GM04503 (cell line): ENCODE results near the gene NAGS.
"Not testable (repeated sequence)": the region's sequence is repeated elsewhere in the genome, so short reads cannot be mapped to it uniquely, and the experiment has no call there.

Experiments used
- DNase-seq: peaks from one replicate; pipeline ENCODE4 v3.0.0-alpha.2; 2012; ENCODE audit warnings: low read depth

Gene NAGS

DNA sequence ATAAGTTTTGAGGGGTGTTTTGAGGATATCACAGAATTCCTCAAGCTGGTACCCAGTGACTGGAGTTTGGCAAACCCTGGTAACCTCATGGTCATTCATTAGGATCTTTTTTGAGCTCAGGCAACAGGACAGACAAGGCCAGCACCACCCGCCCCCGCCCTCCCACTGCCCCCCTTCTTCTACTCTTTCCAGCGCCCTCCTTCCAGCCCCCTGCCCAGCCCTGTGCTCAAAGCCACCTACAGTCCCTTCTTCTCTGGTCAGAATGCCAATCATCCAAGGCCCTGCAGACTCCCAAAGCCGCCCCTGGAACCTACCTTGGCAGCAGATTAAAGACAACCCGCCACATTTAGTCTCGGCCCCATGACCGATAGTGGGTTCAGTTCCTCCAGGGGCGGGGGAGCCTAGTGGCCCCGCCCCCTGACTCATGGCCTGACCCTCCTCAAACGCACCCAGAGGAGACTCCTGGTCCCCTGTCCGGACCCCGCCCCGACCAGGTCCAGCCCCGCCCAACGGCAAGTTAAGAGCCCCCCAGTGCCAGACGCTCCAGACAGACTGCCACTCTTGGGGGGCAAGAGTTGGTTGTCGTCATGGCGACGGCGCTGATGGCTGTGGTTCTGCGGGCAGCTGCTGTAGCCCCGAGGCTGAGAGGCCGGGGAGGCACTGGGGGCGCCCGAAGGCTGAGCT, at the start of gene NAGS:
NAGS (plus strand) TSS at position 546 of the 684 bp plus-strand sequence; CDS start at position 588, 42 bp downstream.
- DNase-seq, result no peak

GRCh38 chr17:43956222-43956621, 48.2 kb upstream of the NAGS start:
- no peak for DNase-seq

- DNase-seq, result peak; percentile 17
Measured at GRCh38 chr17:43958748-43959352, 45.6 kb upstream of the NAGS start.

DNA sequence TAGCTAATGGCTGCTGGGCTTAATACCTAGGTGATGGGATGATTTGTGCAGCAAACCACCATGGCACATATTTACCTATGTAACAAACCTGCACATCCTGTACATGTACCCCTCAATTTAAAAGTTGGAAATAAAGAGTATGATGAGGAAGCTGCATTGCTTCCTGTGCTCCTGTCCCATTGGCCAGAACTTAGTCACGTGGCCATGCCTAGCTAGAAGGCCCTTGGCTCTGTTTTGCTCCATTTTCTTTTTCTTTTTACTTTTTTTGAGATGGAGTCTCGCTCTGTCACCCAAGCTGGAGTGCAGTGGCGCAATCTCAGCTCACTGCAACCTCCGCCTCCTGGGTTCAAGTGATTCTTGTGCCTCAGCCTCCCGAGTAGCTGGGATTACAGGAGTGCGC, 43.1 kb upstream of the NAGS start:
- DNase-seq, result not testable (repeated sequence)

DNA sequence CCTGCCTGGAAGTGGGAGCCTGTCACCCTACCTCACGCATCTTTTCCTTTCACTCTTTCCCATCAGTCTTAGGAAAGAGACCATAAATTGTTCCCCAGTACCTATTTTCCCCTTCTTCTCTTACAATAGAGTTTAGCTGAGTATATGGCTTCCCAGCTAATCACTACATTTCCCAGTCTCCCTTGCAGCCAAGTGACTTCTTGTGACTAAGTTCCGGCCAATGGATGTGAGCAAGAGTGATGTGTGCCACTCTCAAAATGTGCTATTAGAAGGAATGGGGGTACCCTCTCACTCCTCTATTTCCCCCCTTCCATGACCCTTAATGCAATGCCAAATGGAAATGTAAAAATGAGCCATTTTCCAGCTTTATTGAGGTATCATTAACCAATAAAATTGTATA, 42.5 kb upstream of the NAGS start:
- no peak for DNase-seq

DNA sequence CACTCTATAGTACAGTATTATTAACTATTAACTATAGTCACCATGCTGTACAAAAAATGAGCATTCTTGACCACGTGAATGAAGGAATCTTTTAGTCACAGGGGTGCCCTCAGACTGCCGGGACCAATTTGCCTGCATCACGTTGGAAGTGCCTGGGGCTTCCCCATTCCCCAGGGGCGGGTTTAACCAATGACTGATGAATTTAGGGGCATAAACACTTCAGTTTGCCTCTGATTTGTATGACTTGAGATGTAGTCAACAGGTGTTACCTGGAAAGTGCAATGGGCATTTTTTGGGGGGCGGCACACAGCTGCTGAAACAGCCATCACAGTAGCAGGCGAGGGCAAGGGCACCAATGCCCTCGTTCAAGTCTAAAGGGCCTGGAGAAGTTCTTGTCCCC, 41.9 kb upstream of the NAGS start:
- no peak for DNase-seq

DNA sequence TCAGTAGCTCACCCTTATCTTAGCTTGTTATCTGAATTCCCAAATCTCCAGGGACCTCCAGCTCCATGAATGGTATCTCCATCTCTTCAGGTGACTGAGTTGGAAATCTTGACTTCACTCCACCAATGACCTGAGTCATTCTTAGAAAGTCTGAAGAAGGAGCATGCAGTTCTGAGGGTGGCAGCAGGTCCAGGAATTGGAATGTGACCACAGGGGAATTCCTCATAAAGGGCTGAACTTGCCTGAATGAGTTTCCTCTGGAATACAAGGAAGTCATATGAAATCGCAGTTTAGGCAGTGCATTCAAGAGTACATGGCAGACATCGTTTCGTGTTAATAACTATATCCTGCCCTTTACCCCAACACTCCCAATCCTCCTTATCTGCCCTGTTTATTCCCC, 38.1 kb upstream of the NAGS start:
- DNase-seq, result no peak

DNA sequence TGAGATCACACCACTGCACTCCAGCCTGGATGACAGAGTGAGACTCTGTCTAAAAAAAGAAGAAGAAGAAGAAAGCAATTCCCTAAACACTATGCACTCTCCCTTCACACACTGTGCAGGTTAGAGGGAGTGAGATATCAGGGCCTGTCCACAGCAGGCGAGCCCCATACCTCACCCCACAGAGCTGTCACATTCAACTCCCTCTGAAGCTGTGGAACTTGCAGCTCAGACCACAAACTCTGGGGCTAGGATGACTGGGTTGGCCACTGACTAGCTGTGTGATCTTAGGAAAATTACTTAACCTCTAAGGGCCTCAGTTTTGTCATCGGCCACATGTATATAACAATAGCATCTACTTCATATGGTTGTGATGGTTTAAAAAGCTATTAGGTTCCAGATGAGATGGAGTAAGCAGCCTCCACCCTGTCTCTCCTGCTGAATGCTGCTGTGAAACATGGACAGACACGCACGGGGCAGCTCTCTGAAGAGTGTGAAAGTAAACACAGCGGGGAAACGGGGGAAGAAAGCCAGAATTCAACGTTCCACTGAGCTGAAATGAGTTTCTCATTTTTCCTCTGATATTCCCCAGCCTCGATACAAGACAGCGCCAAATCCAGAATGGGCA, 37.1 kb upstream of the NAGS start:
- DNase-seq, result no peak

DNA sequence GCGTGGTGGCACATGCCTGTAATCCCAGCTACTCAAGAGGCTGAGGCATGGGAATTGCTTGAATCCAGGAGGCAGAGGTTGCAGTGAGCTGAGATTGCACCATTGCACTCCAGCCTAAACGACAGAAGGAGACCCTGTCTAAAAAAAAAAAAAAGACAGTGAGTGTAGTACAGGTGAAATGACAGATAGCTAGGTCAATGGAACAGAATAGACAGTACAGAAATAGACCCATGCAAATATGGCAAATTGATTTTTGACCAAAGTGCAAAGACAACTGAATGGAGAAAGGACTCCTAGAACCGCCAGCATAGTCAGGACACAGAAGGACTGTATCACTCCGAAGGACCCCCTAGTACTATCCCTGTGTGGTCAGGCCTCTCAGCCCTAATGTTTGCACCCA, 34.1 kb upstream of the NAGS start:
- DNase-seq, result no peak

DNA sequence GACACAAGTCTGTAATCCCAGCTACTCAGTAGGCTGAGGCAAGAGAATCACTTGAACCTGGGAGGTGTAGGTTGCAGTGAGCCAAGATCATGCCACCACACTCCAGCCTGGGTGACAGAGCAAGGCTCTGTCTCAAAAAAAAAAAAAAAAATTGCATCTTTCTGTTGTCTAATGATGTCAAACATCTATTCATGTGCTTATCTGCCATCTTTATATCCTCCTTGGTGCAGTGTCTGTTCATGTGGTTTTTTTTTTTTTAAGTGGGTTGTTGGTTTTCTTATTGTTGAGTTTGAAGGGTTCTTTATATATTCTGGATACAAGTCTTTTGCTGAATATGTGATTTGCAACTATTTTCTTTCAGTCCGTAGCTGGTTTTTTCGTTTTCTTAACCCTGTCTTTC, 33.0 kb upstream of the NAGS start:
- not testable (repeated sequence) for DNase-seq

GRCh38 chr17:43972444-43973212, 31.8 kb upstream of the NAGS start:
- not testable (repeated sequence) for DNase-seq

DNA sequence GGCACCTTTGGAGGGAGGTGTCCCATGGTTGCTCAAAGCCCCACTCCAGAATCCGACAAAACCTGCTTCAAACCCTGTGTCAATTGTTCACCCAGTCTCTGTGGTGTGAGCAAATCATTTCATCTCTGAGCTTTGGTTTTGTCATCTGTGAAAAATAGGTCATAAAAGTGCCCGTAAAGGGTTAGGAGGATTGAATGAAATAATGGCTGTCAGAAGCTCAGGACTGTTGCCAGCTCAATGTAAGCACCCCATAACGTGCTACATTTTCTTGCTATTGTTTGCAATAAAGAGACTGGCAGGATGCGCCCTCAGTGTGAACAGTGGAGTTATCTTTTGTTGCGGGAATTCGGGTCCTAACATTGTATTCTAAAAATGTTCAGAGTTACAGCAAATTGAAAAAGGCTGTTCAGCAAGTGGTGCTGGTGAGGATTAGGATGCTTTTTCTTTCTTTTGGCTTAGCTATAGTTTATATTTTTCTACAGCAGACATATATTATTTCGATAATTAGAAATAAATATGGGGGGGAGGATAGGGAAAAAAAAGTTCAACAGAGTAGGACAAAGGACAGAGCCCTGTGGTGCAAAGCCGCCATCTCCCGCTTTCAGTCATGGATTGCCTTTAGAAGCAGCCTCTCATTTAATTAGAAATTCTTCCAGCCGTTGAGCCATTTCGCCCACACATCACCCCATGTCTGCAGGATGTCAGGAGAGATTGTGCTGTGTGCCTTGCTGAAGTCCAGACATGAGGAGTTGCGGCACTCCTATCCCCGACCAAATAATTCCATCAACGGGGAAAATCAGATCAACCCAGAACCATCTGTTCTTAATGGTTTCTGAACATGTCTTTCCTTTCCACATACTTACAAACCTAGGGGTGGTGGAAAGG, 29.8 kb upstream of the NAGS start:
- DNase-seq, result no peak

GRCh38 chr17:43975898-43976297, 28.5 kb upstream of the NAGS start:
- no peak for DNase-seq

- no peak for DNase-seq
Measured at GRCh38 chr17:43976963-43977837, 27.2 kb upstream of the NAGS start.

- DNase-seq, result no peak
Measured at GRCh38 chr17:43978078-43978477, 26.3 kb upstream of the NAGS start.

- no peak for DNase-seq
Measured at GRCh38 chr17:43979011-43979410, 25.4 kb upstream of the NAGS start.

DNA sequence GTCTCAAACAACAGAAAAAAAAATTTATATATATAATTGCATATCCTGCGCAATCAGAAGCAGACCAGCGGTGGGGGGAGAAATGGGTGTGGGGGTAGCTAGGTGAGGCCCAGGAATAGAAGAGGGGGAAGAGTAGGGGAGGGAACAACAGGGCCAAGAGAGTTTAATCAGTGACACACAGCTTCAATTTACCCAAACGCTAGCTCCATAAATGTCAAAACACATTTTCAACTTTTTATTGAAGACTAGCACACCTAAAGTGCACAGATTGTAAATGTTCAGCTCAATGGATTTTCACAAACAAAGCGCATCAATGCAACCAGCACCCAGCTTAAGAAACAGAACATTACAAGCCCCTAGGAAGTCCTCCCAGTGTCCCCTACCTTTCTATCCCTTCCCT, 24.8 kb upstream of the NAGS start:
- DNase-seq, result no peak

- no peak for DNase-seq
Measured at GRCh38 chr17:43982171-43982570, 22.3 kb upstream of the NAGS start.

- DNase-seq, result no peak
Measured at GRCh38 chr17:43983196-43983514, 21.3 kb upstream of the NAGS start.

DNA sequence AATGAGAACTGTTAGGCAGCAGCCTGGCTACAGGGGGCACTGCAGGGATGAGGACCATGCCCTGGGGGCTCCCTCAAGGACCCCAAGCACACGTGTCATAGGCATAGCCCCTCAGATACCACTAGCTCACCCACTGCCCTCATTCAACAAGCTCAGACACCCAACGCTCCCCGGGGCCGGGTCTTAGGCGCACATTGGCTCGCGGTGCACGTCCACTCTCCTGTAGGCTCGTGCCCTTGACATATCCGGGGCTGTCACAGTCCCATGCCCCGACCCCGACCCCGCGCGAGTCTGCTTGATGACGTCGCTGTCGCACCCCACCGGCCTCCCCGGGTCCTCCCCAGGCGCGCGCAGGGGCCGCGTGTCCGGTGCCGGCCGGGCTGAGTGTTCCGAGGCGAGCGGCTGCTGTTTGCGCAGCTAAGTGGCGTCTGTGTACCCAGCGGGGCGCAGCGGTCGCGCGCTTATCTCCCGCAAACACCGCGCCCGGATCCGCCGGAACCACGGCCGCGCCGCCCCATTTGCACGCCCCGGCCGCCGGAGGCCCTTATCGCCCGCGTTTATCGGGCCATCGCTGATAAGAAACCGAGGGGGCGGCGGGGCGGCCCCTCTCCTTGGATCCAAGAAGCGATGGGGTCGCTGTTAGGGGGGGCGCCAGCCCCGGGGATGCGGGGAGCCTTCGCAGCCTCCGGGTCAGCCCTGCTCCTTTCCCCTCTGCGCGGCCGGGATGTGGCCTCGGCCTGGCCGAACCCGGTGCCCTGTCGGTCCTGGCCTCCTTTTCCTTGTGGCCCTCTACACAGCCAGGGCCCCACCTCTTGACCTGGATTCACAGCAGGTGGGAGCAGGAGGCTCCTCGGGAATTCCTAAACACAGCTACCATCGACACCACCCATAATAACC, 20.7 kb upstream of the NAGS start:
- no peak for DNase-seq
